ENCODE measurements around the gene SINHCAF.
"Not testable (repeated sequence)": the region's sequence is repeated elsewhere in the genome, so short reads cannot be mapped to it uniquely, and the experiment has no call there.

Gene SINHCAF

DNA sequence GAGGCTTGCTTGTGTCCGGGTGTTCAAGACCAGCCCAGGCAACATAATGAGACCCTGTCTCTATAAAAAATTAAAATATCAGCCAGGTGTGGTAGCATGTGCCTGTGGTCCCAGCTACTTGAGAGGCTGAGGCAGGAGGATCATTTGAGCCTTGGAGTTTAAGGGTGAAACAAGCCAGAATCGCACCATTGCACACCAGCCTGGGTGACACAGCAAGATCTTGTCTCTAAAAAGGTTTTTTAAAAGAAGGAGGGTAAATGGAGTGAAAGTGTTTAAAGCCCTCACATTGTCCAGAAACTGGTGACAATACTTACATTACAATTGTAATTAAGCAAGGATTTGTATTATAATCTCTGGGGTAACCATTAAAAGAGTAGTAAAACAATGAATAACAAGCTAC lies 64.2 kb downstream of the SINHCAF start:
- DNase-seq (ENCODE audit: low spot score), result no peak

DNA sequence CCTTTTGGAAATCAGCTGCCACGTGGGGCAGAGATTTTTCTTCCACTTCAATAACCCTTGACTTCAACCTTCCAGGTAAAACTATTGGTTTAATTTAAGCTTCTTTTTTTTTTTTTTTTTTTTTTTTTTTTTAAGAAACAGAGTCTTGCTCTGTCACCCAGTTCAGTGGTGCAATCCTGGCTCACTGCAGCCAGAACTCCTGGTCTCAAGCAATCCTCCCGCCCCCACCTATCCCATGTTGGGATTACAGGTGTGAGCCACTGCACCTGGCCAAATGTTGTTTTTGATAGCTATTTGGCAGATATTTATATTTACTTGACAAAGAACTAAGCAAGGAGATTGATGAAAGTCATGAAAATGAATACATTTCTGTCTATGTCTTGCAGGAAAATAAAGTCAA lies 65.1 kb downstream of the SINHCAF start:
- no peak for DNase-seq (ENCODE audit: low spot score)

DNA sequence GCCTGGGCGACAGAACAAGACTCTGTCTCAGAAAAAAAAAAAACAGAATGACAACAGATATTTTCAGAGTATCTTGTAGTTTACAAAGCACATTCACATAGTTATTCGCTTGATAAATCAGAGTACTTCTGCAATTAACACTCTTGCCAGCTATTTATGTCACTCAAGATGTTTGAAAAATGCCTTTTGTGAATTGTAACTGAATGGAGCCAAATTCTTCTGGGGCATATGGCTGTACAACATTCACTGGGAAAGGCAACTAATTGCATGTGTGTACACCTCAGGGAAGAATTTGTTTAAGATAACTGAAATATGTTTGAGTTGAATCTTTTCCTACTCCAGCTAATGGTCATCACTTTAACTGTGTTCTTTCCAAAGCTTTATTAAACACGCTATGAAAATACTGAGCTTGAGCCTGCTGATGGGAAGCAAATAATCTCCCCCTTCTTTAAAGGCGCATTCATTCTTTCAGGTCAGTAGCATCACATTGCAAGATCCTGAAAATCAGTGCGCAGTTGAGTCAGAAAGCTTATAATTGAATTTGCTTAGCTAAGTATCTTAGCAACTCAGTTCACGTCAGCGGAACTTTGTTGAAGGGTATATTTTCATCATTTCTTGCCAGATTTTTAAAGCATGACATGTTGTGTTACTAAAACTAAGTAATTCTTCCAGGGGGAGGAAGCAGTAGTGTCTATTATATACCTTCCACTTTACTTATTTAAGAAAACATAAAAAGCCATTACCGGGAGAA lies 66.6 kb downstream of the SINHCAF start:
- no peak for DNase-seq (ENCODE audit: low spot score)

DNA sequence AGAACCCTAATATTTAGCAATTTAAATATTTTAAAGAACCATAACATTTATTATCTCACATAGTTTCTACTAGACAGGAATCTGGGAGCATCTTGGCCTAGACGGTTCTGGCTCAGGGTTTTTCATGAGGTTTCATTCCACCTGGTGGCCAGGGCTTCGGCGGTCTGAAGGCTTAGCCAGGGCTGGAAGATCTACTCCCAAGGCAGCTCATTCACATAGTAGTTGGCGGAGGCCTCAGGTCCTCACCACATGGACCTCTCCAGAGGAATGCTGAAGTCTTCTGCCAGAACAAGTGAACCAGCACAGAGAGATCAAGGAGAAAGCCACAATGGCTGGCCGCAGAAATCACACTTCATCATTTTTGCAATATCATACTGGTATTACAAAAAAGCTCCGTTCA lies 68.2 kb downstream of the SINHCAF start:
- DNase-seq (ENCODE audit: low spot score), result no peak

DNA sequence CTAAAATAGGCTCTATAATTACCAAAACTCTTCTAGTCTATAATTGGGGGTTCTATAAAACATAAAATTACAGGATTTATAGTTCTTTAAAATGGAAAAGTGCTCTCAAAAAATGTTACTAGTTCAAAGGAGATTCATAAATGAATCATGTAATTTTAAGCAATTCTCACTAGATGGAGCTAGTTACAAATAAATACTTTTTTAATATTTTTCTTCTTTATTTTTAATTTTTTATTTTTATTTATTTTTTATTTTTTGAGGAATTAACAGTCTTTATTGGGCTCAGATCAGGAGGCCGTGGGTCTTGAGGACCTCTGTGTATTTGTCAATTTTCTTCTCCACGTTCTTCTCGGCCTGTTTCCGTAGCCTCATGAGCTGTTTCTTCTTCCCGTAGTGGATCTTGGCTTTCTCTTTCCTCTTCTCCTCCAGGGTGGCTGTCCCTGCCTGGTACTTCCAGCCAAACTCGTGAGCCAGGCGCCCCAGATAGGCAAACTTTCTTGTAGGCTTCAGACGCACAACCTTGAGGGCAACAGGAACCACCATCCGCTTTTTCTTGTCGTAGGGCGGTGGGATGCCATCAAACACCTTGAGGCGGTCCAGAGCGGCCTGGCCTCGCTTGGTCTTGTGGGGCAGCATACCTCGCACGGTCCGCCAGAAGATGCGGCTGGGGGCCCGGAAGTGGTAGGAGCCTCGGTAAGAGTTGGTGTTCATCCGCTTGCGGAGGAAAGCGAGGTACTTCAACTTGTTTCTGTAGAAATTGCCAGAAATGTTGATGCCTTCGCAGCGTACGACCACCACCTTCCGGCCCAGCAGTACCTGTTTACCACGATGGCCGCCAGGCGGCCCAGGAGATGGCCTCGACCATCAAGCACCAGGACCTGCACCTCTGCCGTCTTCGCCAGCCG lies 74.0 kb downstream of the SINHCAF start:
- DNase-seq (ENCODE audit: low spot score), result not testable (repeated sequence)

DNA sequence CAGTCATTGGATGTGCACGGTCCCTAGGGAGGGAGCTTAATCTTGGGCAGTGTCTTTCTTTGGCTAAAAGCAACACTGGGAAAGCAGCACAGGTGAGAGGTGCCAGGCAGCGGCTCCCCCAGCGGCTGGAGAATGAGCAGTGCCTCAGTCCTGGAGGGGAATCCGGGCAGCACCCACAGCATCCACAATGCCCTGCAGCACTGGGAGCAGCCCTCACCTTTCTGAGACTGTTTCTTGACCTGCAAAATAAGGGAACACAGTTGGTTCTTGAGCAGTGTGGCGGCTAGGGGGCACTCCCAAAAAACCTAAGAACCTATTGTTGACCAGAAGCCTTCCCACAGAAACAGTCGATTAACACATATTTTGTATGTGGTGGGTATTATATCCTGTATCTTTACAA lies 75.8 kb downstream of the SINHCAF start:
- no peak for DNase-seq (ENCODE audit: low spot score)

DNA sequence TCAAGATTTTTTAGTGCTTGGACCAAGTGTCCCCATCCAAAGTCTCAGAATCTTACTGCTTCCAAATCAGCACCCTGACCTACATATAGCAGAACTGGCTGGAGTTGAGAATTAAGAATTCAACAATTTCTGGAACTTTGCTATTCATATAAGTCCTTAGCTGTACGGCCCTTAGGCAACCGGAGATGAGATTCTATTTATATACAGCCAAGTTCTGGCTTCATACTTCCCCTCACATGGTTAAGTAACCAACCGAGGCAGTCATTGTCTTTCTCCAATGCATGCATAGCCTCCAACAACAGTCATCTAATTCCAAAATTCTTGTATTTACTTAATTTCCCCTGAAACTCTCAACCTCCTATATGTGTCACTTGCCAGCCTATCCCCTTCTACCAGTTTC lies 76.6 kb downstream of the SINHCAF start:
- no peak for DNase-seq (ENCODE audit: low spot score)

DNA sequence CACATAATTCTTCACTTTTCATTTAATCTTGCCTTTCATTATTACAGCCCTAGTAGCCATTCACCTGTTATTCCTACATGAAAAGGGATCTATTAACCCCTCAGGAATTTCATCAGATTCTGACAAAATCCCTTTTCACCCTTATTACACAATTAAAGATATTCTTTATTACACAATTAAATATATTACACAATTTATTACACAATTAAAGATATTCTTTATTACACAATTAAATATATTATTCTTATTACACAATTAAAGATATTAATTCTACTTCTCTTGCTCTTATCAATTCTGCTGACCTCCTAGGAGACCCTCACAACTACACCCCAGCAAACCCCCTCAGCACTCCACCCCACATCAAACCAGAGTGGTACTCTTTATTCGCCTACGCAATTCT lies 77.1 kb downstream of the SINHCAF start:
- DNase-seq (ENCODE audit: low spot score), result no peak

DNA sequence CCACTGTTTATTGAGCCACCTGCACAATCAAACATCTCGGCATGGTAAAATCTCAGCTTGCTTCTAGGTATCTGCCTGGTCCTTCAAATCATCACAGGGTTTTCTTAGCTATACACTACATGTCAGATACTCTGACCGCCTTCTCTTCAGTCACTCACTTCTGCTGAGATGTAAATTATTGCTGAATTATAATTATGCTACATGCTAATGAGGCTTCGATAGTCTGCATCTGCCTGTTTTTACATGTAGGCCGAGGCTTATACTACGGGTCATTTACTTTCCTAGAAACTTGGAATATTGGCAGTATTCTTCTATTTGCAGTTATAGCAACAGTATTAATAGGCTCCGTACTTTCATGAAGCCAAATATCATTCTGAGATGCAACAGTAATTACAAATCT lies 77.6 kb downstream of the SINHCAF start:
- no peak for DNase-seq (ENCODE audit: low spot score)

DNA sequence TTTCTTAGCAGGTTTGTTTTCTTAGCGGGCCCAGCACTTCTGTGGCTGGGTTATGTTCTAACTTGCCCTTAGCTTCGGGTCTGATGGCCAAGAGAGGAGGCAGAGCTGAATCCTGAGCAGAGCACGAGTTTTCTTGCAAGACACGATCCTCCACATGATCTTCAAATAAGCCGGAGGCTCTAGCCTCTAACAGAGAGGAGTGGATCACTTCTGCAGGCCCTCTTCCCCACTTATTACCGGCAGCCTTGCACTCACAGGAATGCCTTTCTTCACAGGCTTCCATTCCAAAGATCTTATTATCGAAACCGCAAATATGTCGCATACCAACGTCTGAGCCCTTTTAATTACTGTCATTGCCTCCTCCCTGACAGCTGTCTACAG lies 79.5 kb downstream of the SINHCAF start:
- no peak for DNase-seq (ENCODE audit: low spot score)

DNA sequence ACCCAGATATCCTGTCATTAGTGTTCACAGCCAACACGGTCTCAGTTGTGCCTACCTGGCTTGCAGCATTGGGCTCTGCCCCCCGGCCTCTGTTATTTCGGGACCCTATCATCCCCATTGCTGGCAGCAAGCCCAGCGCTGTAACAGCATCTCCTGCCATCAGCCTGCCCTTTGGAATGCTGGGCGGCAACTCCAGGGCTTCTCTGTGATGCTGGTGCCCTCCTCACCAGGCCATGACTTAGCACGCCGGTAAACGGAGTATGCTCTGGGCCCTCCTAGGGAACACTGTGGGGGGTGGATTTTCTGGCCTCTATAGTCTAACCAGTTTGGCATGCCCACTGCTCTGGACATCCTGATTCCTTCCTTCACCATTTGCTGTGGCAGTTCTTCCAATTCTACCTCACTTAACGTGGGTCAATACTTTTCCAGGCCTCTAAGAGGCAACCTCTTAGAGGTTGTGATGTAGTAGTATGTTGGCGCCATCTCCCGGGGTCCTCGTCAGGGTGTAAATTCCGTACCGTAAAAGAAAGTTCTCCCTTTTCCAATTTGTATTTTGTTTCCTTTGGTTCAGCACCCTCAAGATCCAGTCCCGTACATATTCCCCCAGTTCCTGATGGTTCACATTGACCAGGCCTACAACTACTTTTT lies 80.0 kb downstream of the SINHCAF start:
- DNase-seq (ENCODE audit: low spot score), result no peak

DNA sequence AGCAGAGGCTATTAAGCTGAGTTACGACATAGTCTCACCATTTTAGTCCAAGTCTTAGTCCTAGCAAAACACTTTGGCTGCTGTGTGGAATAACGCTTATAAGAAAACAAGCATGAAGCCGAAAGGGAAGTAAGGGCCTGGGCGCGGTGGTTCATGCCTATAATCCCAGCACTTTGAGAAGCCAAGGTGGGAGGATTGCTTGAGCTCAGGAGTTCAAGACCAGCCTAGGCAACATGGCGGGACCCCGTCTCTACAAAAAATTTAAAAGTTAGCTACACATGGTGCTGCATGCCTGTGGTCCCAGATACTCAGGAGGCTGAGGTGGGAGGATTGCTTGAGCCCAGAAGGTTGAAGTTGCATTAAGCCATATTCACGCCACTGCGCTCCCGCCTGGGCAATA lies 83.5 kb downstream of the SINHCAF start:
- not testable (repeated sequence) for DNase-seq (ENCODE audit: low spot score)

DNA sequence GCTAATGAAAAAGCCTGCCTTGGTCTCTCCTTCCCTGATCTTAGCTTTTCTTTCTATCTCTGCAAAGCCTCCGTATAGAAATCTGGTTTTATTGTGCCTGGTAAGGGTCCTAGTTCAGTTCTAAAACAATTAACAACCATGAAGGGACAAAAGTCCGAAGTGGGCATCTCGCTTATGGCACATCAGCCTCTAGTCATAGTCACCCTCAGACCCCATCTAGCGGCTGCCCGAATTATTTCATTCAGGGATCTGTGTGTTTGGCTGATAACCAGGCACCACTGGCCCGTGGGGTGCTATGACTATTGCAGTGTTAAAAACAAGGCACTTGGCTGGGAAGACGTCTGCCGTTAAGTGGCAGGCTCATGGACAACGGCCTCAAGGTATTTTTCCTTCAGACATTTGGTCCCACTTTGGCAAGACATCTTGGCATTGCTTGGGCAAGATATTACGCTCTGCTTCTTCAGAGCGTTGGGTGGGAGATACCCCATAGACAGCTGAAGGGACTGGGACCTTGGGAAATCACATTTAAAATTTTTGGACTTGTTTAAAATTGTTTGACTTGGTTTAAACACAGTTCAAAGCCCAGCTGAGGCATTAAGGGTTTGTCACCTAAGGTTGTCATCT lies 87.1 kb downstream of the SINHCAF start:
- peak; percentile 72 for DNase-seq (ENCODE audit: low spot score)

DNA sequence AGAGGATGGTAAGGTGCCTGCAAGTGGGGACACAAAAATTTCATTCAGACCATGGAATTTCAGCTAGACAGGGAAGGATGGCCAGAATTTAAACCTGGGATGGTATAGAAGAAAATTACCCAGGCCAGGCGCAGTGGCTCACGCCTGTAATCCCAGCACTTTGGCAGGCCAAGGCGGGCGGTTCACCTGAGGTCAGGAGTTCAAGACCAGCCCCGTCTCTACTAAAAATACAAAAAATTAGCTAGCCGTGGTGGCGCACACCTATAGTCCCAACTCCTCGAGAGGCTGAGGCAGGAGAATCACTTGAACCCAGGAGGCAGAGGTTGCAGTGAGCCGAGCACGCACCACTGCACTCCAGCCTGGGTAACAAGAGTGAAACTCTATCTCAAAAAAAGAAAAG lies 87.6 kb downstream of the SINHCAF start:
- not testable (repeated sequence) for DNase-seq (ENCODE audit: low spot score)

DNA sequence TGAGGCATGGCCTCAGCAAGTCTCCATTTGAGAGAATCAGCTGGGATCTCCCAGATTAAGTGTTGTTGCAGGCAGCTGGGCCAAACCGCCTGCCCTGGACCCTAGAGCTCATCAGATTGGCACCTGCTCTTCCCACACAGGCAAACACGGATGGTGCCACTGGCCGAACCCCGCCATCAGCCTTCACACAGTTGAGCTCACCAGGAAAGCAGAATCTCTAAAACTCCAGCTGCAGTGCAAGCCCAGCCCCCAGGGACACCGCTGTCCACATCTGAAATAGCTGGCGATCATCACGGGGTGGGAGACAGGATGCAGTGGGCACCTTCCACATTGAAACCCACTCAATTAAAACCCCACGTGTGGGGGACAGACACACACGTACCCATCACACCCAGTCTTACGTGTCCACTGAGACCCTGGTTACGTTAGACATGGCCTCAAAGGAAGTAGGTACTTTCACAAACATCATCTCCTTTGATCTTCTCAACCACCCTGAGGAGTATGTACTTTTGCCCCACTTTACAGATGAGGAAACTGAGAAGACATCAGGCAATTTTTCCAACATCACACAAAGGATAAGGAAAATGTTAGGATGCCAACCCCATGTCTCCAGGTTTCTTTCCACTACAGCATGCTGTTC lies 88.8 kb downstream of the SINHCAF start:
- no peak for DNase-seq (ENCODE audit: low spot score)

DNA sequence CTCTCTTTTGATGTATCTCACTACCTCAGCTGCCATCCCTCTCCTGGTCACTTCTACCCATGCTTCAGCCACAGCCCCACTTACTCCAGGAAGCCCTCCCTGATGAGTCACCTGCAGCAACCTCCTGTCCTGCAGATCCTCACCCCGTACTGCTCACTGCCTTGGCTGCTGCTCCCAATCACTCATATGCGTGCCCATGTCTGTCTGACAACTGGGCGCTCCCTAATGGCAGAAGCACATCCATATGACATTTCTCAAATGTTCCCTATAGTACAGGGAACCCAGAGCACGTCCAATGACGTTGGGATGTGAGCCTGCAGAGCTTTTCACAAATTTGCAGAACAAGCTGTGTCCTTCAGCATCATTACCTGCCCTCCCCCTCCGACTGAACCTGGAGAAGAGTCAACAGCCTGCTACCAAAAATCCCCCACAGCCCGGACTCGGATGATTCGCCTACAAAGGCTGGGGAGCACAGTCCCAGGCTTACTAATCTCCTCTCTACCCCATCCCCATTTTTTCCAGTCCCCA lies 90.0 kb downstream of the SINHCAF start:
- no peak for DNase-seq (ENCODE audit: low spot score)

DNA sequence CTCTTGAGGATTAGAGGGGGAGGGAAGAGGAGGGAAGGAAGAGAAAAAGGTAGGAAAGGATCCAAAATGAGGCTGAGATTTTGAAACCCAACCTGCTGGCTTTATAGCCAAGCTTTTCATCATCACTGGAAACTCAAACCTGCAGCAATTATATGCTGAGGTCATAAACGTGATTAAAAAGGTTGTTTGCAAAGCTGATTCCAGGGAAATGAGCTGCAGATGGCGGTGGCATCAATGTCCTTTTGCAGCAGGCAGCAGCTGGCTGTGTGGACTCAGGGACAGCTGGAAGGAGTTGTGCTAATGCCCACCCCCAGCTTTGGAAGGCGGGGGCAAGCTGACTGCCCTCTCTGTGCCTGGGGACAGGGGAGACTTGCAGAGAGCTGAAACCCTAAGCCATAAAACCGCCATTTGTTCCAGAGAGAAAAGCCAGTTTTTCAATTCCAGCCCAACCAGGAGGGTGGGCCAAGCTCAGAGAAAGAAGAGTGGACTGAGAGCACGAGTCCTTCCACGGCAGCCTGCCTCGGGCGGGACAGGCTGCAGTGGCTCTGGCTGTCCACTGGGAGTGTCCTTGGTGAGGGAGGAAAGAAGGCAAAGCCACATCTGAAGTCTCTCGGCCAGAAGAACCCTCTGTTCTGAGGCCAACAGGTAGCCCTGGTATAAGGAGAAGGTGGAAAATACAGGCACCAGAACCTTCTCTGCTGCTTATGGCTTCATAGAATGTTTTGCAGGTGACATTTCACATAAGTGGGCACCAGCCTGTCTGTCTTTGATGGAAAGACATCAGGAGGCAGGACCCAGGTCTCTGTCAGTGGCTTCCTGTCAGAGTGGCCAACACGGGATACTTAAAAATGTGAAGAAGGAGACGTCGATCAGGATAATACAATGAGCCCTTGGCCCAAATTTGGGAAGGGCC lies 90.7 kb downstream of the SINHCAF start:
- peak; percentile 65 for DNase-seq (ENCODE audit: low spot score)

DNA sequence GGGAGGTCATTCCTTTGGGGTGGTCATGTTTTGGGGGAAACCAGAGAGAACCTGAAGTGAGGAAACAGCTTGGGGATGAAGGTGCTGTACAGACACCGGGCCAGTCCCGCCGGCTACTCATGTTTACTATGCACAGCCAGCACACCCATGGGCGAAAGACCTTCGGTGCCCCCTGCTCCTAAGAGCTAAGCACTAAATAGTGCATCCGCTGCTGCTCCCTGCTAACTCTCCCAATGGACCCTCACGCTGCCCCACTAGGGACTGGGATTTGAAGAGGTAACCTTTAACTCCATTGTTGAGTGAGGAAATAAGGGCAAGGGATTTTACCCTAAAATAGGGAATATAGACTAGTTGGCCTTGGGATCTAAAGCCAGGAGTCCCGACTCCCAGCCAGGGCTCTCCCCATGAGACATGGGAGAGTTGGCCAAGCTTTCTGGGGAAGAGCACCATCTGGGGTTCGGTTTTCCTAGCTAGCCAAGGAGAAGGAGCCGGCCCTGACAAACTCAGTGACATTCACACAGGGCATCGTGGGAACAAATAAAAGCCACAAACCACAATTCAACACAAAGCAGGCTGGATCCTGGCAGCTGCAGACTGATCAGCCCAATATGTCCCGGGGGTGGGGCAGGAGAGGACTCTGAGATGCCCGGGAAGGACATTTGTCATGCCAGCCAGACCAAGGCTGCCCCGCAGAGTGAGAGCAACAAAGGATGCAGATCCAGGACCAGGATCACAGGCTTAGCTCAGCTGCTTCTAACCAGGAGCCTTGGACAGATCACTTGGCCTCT lies 91.7 kb downstream of the SINHCAF start:
- DNase-seq (ENCODE audit: low spot score), result no peak

DNA sequence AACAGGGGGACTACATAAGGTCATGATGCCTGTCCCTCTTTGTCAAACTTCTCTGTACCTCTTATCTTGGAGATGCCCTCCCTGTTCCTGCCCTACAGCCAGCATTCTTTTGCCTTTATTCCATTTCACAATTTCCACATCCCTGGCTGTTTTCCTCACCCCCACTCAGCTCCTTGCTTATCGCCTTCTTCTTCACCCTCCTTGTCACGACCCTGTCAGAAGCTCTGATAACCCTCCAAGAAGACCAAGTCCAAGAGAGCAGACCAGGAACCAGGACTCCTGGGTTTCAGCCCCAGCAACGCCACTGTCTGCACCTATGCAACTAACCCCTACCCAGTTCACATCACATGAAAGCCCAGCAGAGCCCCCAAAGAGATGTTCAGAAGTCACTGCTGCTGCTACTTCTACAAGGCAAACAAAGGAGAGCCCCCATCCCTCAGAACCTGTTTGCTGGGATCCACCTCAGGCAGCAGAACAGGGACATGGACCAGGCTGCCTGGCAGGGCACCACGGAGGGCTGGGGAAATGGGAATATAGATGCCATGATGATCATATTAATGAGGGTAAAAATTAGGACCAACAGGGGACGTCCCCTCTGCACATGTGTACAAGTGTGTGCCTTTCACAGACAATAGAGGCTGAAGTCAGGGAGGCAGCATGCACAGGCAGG lies 92.8 kb downstream of the SINHCAF start:
- no peak for DNase-seq (ENCODE audit: low spot score)

Measured in hepatic stellate cell (primary cell).